K562 (cell line): Measurements from ENCODE around the gene NEFH. TPM values are rescaled to one million over a fixed set of nuclear protein-coding genes. Genes with fewer than 3 reads are reported as not detected.

ENCODE experiments used
- ATAC-seq: fragments of 200-7000 bp; cut with Tn5 transposase; 3 replicates; pipeline ENCODE4 v1.9.1; 2020; ENCODE audit warnings: moderate library complexity
- BruUV-seq: library from RNA; stranded (reverse); fragments of 400-500 nt; replicated peaks from 2 replicates; lab custom pipeline; 2021; lab: Mats Ljungman, UMichigan
- CTCF ChIA-PET: fragments of 300-600 bp; formaldehyde crosslinking; extraction: SDS; loops from one replicate; lab custom pipeline; 2021; ENCODE audit warnings: low intra/inter-chr PET ratio; lab: Yijun Ruan, JAX
- POLR2A ChIA-PET: fragments of 300-600, 350-650 bp; sonication (Branson Sonifier 250); formaldehyde crosslinking; extraction: SDS; loops from one replicate; lab custom pipeline; 2021; ENCODE audit warnings: antibody characterized with exemption, inconsistent platforms; lab: Yijun Ruan, JAX
- DNase-seq, 4 experiments: peaks; one replicate each; pipeline versions ENCODE4 v3.0.0 to v3.0.0-alpha.2; 2011 to 2018; ENCODE audit warnings: low spot score in 3 of 4, mixed read lengths in 3 of 4; ENCODE audit errors: extremely low read depth in 1 of 4
- FAIRE-seq: peaks from 2 replicates; lab custom pipeline; 2011; peaks lifted over from hg19 to GRCh38; lab: Jason Lieb, UNC
- H2AFZ ChIP-seq: 2 replicates; pipeline ENCODE4 v1.6.0; 2011; ENCODE audit warnings: low read depth, low read length, control low read depth, inconsistent platforms
- H3K27ac ChIP-seq: fragments of 200-600 bp; 3 replicates; pipeline ENCODE4 v1.8.0; 2011; ENCODE audit warnings: low read depth, mild to moderate bottlenecking, control low read depth, inconsistent platforms, low read length, moderate library complexity, mixed read lengths; ENCODE audit errors: extremely low read depth
- H3K27me3 ChIP-seq, 2 experiments: fragments of 300-600 bp in 1 of 2; 2 replicates in 1 of 2; 3 replicates in 1 of 2; pipeline versions ENCODE4 v1.6.0 to v1.8.0; 2011; ENCODE audit warnings: inconsistent platforms in 2 of 2, low read length in 2 of 2, mild to moderate bottlenecking in 1 of 2, mixed read lengths in 1 of 2, moderate library complexity in 1 of 2; ENCODE audit not compliant: control insufficient read depth in 2 of 2, insufficient read depth in 2 of 2
- H3K36me3 ChIP-seq: fragments of 300-600 bp; 3 replicates; pipeline ENCODE4 v1.8.0; 2011; ENCODE audit warnings: mild to moderate bottlenecking, low read length, inconsistent platforms; ENCODE audit not compliant: control insufficient read depth, insufficient read depth
- H3K4me1 ChIP-seq, 2 experiments: fragments of 200-600 bp in 1 of 2; replicated peaks in 1 of 2; 2 replicates in 1 of 2; 3 replicates in 1 of 2; pipeline versions ENCODE4 v1.5.1 to v1.8.0; 2011; ENCODE audit warnings: inconsistent platforms in 2 of 2, low read length in 2 of 2, mild to moderate bottlenecking in 1 of 2, mixed read lengths in 1 of 2, moderate library complexity in 1 of 2; ENCODE audit not compliant: control insufficient read depth in 2 of 2, insufficient read depth in 2 of 2
- H3K4me2 ChIP-seq: 2 replicates; pipeline ENCODE4 v1.6.1; 2011; ENCODE audit warnings: low read length, control low read depth, inconsistent platforms, mixed read lengths; ENCODE audit not compliant: insufficient read depth
- H3K4me3 ChIP-seq: fragments of 200-600 bp; sonication (generic), shearing (Covaris generic); 2 replicates; pipeline ENCODE4 v1.5.1; 2016; ENCODE audit warnings: control low read depth, inconsistent platforms
- H3K79me2 ChIP-seq: fragments of 200-600 bp; 3 replicates; pipeline ENCODE4 v1.8.0; 2011; ENCODE audit warnings: low read length, inconsistent platforms; ENCODE audit not compliant: control insufficient read depth, insufficient read depth
- H3K9ac ChIP-seq, 2 experiments: 2 replicates each; pipeline versions ENCODE4 v1.6.0 to v1.6.1; 2011; ENCODE audit warnings: low read depth in 2 of 2, low read length in 2 of 2, control low read depth in 1 of 2, inconsistent platforms in 1 of 2, mild to moderate bottlenecking in 1 of 2, mixed read lengths in 1 of 2; ENCODE audit not compliant: insufficient read depth in 1 of 2
- H3K9me1 ChIP-seq: one replicate; pipeline ENCODE4 v1.6.0; 2011; ENCODE audit warnings: inconsistent platforms, mild to moderate bottlenecking, low read length, moderate library complexity; ENCODE audit not compliant: control insufficient read depth, insufficient read depth
- H3K9me3 ChIP-seq: replicated peaks from 2 replicates; pipeline ENCODE4 v1.5.1; 2011; ENCODE audit warnings: low read depth, low read length, inconsistent platforms; ENCODE audit not compliant: control insufficient read depth, insufficient read depth
- H4K20me1 ChIP-seq: replicated peaks from 2 replicates; pipeline ENCODE4 v1.6.1; 2011; ENCODE audit warnings: low read length, inconsistent platforms, mixed read lengths; ENCODE audit not compliant: control insufficient read depth, insufficient read depth
- CC2D1A ChIP-seq: fragments of 450-650 bp; IDR thresholded peaks from 2 replicates; pipeline ENCODE4 v1.6.1; 2017; ENCODE audit warnings: mild to moderate bottlenecking
- E2F3 ChIP-seq: fragments of 250-450 bp; sonication (Bioruptor Pico); IDR thresholded peaks from 2 replicates; pipeline ENCODE4 v1.4.0; 2020; ENCODE audit warnings: mild to moderate bottlenecking
- FUS ChIP-seq: fragments of 200-400 bp; formaldehyde crosslinking; optimal IDR thresholded peaks from 2 replicates; pipeline ENCODE3; 2017; ENCODE audit warnings: low read depth, low read length
- KDM2B ChIP-seq: fragments of 250-450 bp; sonication (Bioruptor Pico); IDR thresholded peaks from 2 replicates; pipeline ENCODE4 v1.8.0; 2021; ENCODE audit warnings: mild to moderate bottlenecking, moderate library complexity
- KLF16 ChIP-seq: IDR thresholded peaks from 2 replicates; pipeline ENCODE4 v1.6.1; 2016; ENCODE audit warnings: antibody characterized with exemption
- MCM7 ChIP-seq, 2 experiments: fragments of 450-650 bp; IDR thresholded peaks; 2 replicates each; pipeline ENCODE4 v1.6.1; 2016 to 2018
- MTA2 ChIP-seq: fragments of 450-650 bp; IDR thresholded peaks from 2 replicates; pipeline ENCODE4 v1.6.1; 2016; ENCODE audit warnings: low read depth
- RCOR1 ChIP-seq, 2 experiments: IDR thresholded peaks; 2 replicates each; pipeline ENCODE4 v1.6.1; 2012; ENCODE audit warnings: low read depth in 2 of 2, low read length in 2 of 2, borderline replicate concordance in 1 of 2, improper control_type of control experiment in 1 of 2
- WGBS: fragments of 100-300 bp; shearing (Covaris generic); methylation state at CpG from one replicate; pipeline ENCODE4 v1.1.6; 2016; ENCODE audit warnings: low coverage, mixed read lengths; ENCODE audit not compliant: insufficient coverage; ENCODE audit errors: missing lambda C conversion rate; 5-methylcytosine and 5-hydroxymethylcytosine counted together
- in situ Hi-C: fragments of 300-500 bp; cut with MboI; formaldehyde crosslinking; loops from 4 replicates; pipeline ENCODE4 v1.15.0; 2018; ENCODE audit warnings: inconsistent platforms, mixed read lengths
- intact Hi-C: fragments of 100-400 bp; cut with micrococcal nuclease; formaldehyde crosslinking; loops from 2 replicates; pipeline ENCODE4 v1.14.2; 2022
- polyA plus RNA-seq, 8 experiments: library from polyadenylated mRNA; depleted of rRNA in 4 of 8; stranded (reverse) in 5 of 8; unstranded in 3 of 8; fragments of >200 nt; fragmentation: Nextera tagmentation in 2 of 8; fragmentation: Illumina TruSeq in 1 of 8; extraction: Ambion mirVana in 2 of 8; extraction: Trizol in 1 of 8; gene quantifications; 2 replicates each; pipeline versions ENCODE4 v1.2.1 to v1.2.3, GENCODE V29; 2011 to 2014; ENCODE audit warnings: inconsistent platforms in 1 of 8, missing spikeins in 1 of 8
- total RNA-seq, 7 experiments: library from RNA; depleted of rRNA in 6 of 7; stranded (reverse); fragments of >200 nt in 6 of 7; fragmentation: Illumina TruSeq in 2 of 7; extraction: Trizol in 2 of 7; gene quantifications; 2 replicates each; pipeline versions ENCODE4 v1.2.1 to v1.2.3, GENCODE V29; 2011 to 2021; ENCODE audit warnings: low replicate concordance in 1 of 7
- TF ChIP-seq, protein P1 (sequence below): fragments of 150-350 bp; conservative IDR thresholded peaks from 2 replicates; pipeline ENCODE4 v1.6.1; 2014; ENCODE audit warnings: low read length

Gene NEFH
- total and polyA plus RNA-seq, 9 of the 15 experiments (the other 6 are each of a cell fraction or from before 2014, with no cell fraction given) = 2.3 to 26.9 (median 10.8) TPM

DNA sequence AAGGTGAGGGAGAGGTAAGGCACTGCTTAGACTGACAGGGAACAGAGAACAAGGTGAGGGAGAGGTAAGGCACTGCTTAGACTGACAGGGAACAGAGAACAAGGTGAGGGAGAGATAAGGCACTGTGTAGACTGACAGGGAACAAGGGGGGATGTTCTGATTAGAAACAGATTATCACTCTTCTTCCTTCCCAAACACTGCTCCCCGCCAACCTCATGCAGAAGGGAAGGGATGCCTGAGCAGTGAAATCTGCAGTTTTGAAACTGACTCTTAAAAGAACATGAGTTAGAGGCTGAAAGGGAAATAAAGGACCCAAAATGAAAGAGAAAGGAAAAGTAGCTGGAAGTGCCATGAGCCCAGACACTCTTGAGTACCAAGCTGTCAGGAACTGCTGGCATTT lies 29.8 kb downstream of the NEFH start:
- no peak overlapping the region for H3K27ac ChIP-seq
- intact Hi-C loops = no loop called here
- no TSS peak for BruUV-seq
- H4K20me1 ChIP-seq = no peaks in the 10 kb centered on the region
- no peaks in the 10 kb centered on the region for H3K9me1 ChIP-seq
- DNase-seq = no peak
- no peaks in the 10 kb centered on the region; a peak in 1 of 5 replicates for H3K4me1 ChIP-seq
- H3K79me2 ChIP-seq = no peaks in the 10 kb centered on the region
- H3K9ac ChIP-seq = no peak overlapping the region
- no peaks in the 10 kb centered on the region for H3K27me3 ChIP-seq
- peaks cover 66% of the 10 kb centered on the region; the same call in 2 of the 3 replicates for H3K36me3 ChIP-seq
- no peak overlapping the region for H3K4me2 ChIP-seq
- no peak for FAIRE-seq
- no peaks in the 10 kb centered on the region for H3K9me3 ChIP-seq
- no peak for ATAC-seq
- WGBS = no CpG with 5 or more reads among the region's 1 CpG
- CTCF ChIA-PET = no interaction called here
- TF ChIP-seq KDM2B (no peak), MTA2 (no peak), CC2D1A (no peak), KLF16 (no peak), MCM7 (IDR thresholded peaks at IDR 0.05) (no peak), FUS (no peak), RCOR1 (IDR thresholded peaks at IDR 0.05; ENCODE audit: borderline replicate concordance in 1 of 2, low read depth in 2 of 2, low read length in 2 of 2) (no peak), E2F3 (CRISPR knock-in tag) (no peak)
- TF ChIP-seq, protein P1, sequence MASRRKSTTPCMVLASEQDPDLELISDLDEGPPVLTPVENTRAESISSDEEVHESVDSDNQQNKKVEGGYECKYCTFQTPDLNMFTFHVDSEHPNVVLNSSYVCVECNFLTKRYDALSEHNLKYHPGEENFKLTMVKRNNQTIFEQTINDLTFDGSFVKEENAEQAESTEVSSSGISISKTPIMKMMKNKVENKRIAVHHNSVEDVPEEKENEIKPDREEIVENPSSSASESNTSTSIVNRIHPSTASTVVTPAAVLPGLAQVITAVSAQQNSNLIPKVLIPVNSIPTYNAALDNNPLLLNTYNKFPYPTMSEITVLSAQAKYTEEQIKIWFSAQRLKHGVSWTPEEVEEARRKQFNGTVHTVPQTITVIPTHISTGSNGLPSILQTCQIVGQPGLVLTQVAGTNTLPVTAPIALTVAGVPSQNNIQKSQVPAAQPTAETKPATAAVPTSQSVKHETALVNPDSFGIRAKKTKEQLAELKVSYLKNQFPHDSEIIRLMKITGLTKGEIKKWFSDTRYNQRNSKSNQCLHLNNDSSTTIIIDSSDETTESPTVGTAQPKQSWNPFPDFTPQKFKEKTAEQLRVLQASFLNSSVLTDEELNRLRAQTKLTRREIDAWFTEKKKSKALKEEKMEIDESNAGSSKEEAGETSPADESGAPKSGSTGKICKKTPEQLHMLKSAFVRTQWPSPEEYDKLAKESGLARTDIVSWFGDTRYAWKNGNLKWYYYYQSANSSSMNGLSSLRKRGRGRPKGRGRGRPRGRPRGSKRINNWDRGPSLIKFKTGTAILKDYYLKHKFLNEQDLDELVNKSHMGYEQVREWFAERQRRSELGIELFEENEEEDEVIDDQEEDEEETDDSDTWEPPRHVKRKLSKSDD = no peak
- TF ChIP-seq, all 486 proteins: peak for 0
- Histone ChIP-seq H3K4me3 (no peak overlapping the region), H2AFZ (no peak overlapping the region)
- POLR2A ChIA-PET = no interaction called here
- in situ Hi-C loops = no loop called here
